ENCODE results near the gene MAD2L2.

The MAD2L2 gene

GRCh38 chr1:11664336-11665065 lies 16.4 kb downstream of the MAD2L2 start:
- FAIRE-seq, result no peak
- no peak for DNase-seq (ENCODE audit: insufficient read length, low spot score)
- TF ChIP-seq CTCF (IDR thresholded peaks at IDR 0.05; ENCODE audit: insufficient read depth, missing control alignments), result no peak

- FAIRE-seq, result no peak
- TF ChIP-seq CTCF (IDR thresholded peaks at IDR 0.05; ENCODE audit: insufficient read depth, missing control alignments), result no peak
- DNase-seq (ENCODE audit: insufficient read length, low spot score), result no peak
Observed at GRCh38 chr1:11661103-11661502, 19.8 kb downstream of the MAD2L2 start.

- DNase-seq (ENCODE audit: insufficient read length, low spot score) (no peak), FAIRE-seq (no peak)
- no peak for TF ChIP-seq CTCF (IDR thresholded peaks at IDR 0.05; ENCODE audit: insufficient read depth, missing control alignments)
Observed at GRCh38 chr1:11659748-11660147, 21.2 kb downstream of the MAD2L2 start.

- no peak for TF ChIP-seq CTCF (IDR thresholded peaks at IDR 0.05; ENCODE audit: insufficient read depth, missing control alignments)
- DNase-seq (ENCODE audit: insufficient read length, low spot score) (no peak), FAIRE-seq (no peak)
Observed at GRCh38 chr1:11658542-11658941, 22.4 kb downstream of the MAD2L2 start.

GRCh38 chr1:11657654-11658053 lies 23.3 kb downstream of the MAD2L2 start:
- TF ChIP-seq CTCF (IDR thresholded peaks at IDR 0.05; ENCODE audit: insufficient read depth, missing control alignments), result no peak
- DNase-seq (ENCODE audit: insufficient read length, low spot score), result no peak
- FAIRE-seq, result no peak

GRCh38 chr1:11654939-11655808 lies 25.8 kb downstream of the MAD2L2 start:
- TF ChIP-seq CTCF (IDR thresholded peaks at IDR 0.05; ENCODE audit: insufficient read depth, missing control alignments), result no peak
- no peak for DNase-seq (ENCODE audit: insufficient read length, low spot score)
- FAIRE-seq, result no peak

Data from D721Med (cell line).